Hepatic stellate cell (primary cell): ENCODE measurements around the gene OR4D11.

ENCODE experiments used
- DNase-seq: peaks from one replicate; pipeline ENCODE4 v3.0.0; 2011; ENCODE audit warnings: low spot score

Gene OR4D11

GRCh38 chr11:59548309-59548656, 44.9 kb downstream of the OR4D11 start:
- no peak for DNase-seq

- DNase-seq: peak; percentile 75
Measured at GRCh38 chr11:59550368-59550841, 47.0 kb downstream of the OR4D11 start.

- peak; percentile 38 for DNase-seq
Measured at GRCh38 chr11:59550842-59551658, 47.7 kb downstream of the OR4D11 start.

- DNase-seq: peak; percentile 34
Measured at GRCh38 chr11:59551659-59552521, 48.5 kb downstream of the OR4D11 start.

- DNase-seq: no peak
Measured at GRCh38 chr11:59552844-59553243, 49.5 kb downstream of the OR4D11 start.

- DNase-seq: no peak
Measured at GRCh38 chr11:59553323-59553722, 49.9 kb downstream of the OR4D11 start.
